ENCODE data around the gene VPS8. TPM values are rescaled to one million over a fixed set of nuclear protein-coding genes. Genes with fewer than 3 reads are reported as not detected.

Gene VPS8
- total and polyA plus RNA-seq, 9 of the 15 experiments (the other 6 are each of a cell fraction or from before 2014, with no cell fraction given), result 7.2 to 41.0 (median 28.3) TPM

- no peak overlapping the region for H3K27ac ChIP-seq (ENCODE audit: extremely low read depth, low read depth, low read length)
- BruUV-seq (replicated peaks), result no TSS peak
- FAIRE-seq, result no peak
- 0 out of 2 replicates have a peak, but pooled peaks cover 3% of the 10 kb centered on the region for H4K20me1 ChIP-seq (replicated peaks; ENCODE audit: control insufficient read depth, insufficient read depth, low read length)
- no peak overlapping the region for H3K4me2 ChIP-seq (ENCODE audit: insufficient read depth, low read length)
- H3K79me2 ChIP-seq (ENCODE audit: control insufficient read depth, insufficient read depth, low read length), result peaks cover 28% of the 10 kb centered on the region
- H3K4me3 ChIP-seq, result no peak overlapping the region
- ChIA-PET CTCF (ENCODE audit: low intra/inter-chr PET ratio) (no interaction called here), POLR2A (no interaction called here)
- H3K9me3 ChIP-seq (replicated peaks; ENCODE audit: control insufficient read depth, insufficient read depth, low read depth, low read length), result no peaks in the 10 kb centered on the region
- no peak for ATAC-seq
- H3K36me3 ChIP-seq (ENCODE audit: control insufficient read depth, insufficient read depth, low read length), result no peaks in the 10 kb centered on the region; the same call in 1 of the 3 replicates
- H3K27me3 ChIP-seq (ENCODE audit: control insufficient read depth in 2 of 2, insufficient read depth in 2 of 2, low read length in 2 of 2), result no peaks in the 10 kb centered on the region
- WGBS (ENCODE audit: insufficient coverage, low coverage, missing lambda C conversion rate), result 88% methylated on average over 5 of the region's 5 CpGs
- H2AFZ ChIP-seq (ENCODE audit: low read depth, low read length), result no peak overlapping the region
- no peak overlapping the region for H3K9ac ChIP-seq (ENCODE audit: insufficient read depth in 1 of 2, low read depth in 2 of 2, low read length in 2 of 2)
- in situ Hi-C loops (cut with MboI), result no loop called here
- TF ChIP-seq ZNF184 (CRISPR knock-in tag; IDR thresholded peaks at IDR 0.05) (no peak), ZKSCAN3 (CRISPR knock-in tag; IDR thresholded peaks at IDR 0.05) (no peak), HMGN3 (IDR thresholded peaks at IDR 0.05; ENCODE audit: borderline replicate concordance, extremely low read depth, insufficient read length, low read depth, low read length) (no peak), MAFK (IDR thresholded peaks at IDR 0.05; ENCODE audit: low read length) (no peak), MYC (IDR thresholded peaks at IDR 0.05; ENCODE audit: low read depth, low read length) (no peak), MYC (CRISPR knock-in tag; IDR thresholded peaks at IDR 0.05; ENCODE audit: borderline replicate concordance, low read depth) (no peak), TEAD4 (IDR thresholded peaks at IDR 0.05; ENCODE audit: low read length) (no peak), TEAD4 (CRISPR knock-in tag; IDR thresholded peaks at IDR 0.05; ENCODE audit: borderline replicate concordance) (no peak), SMAD2 (IDR thresholded peaks at IDR 0.05; ENCODE audit: low read depth, low read length) (no peak), SMARCC2 (IDR thresholded peaks at IDR 0.05; ENCODE audit: low read depth) (no peak), ZNF24 (IDR thresholded peaks at IDR 0.05) (no peak), IRF9 (tag; IDR thresholded peaks at IDR 0.05) (no peak), CBX2 (IDR thresholded peaks at IDR 0.05; ENCODE audit: insufficient read depth, low read length, poor library complexity, severe bottlenecking) (no peak), KAT2B (IDR thresholded peaks at IDR 0.05; ENCODE audit: low read depth, low read length) (no peak), ETV1 (tag; conservative IDR thresholded peaks at IDR 0.05; ENCODE audit: low read depth) (no peak), WHSC1 (IDR thresholded peaks at IDR 0.05; ENCODE audit: low read length) (no peak), XRCC4 (IDR thresholded peaks at IDR 0.05; ENCODE audit: extremely low read depth, insufficient read depth, insufficient read length) (no peak), SLC30A9 (CRISPR knock-in tag; IDR thresholded peaks at IDR 0.05) (no peak), ZNF609 (CRISPR knock-in tag; IDR thresholded peaks at IDR 0.05; ENCODE audit: borderline replicate concordance) (no peak), TGIF2 (CRISPR knock-in tag; IDR thresholded peaks at IDR 0.05) (no peak), ZNF780A (CRISPR knock-in tag; IDR thresholded peaks at IDR 0.05) (no peak)
- H3K4me1 ChIP-seq (replicated peaks in 1 of 2; ENCODE audit: control insufficient read depth in 2 of 2, insufficient read depth in 2 of 2, low read length in 2 of 2), result peaks cover 5 to 6% of the 10 kb centered on the region in 2 experiments; a peak in 3 of 5 replicates
- intact Hi-C loops (cut with micrococcal nuclease), result no loop called here
- no peaks in the 10 kb centered on the region for H3K9me1 ChIP-seq (ENCODE audit: control insufficient read depth, insufficient read depth, low read length)
- DNase-seq (ENCODE audit: extremely low read depth in 1 of 4, low spot score in 3 of 4), result no peak
Observed at GRCh38 chr3:184816614-184817013, 4.6 kb downstream of the VPS8 start.

Data from K562 (cell line).